Stimulated activated naive CD8-positive, alpha-beta T cell treated with anti-CD3 and anti-CD28 coated beads, Interleukin-15, Interleukin-2, amounts not matched to agents 100 ng/mL and 50 ng/mL, for 24 hours (primary cell): ENCODE data around the gene HIBADH.

Source experiments
- H3K27ac Mint-ChIP-seq: one replicate; pipeline ENCODE4 v1.8.0; 2021; ENCODE audit warnings: mild to moderate bottlenecking, mixed read lengths
- H3K27me3 Mint-ChIP-seq: one replicate; pipeline ENCODE4 v1.8.0; 2021; ENCODE audit warnings: mixed read lengths
- H3K36me3 Mint-ChIP-seq: one replicate; pipeline ENCODE4 v1.8.0; 2021; ENCODE audit warnings: low read depth, mixed read lengths
- H3K4me1 Mint-ChIP-seq: one replicate; pipeline ENCODE4 v1.8.0; 2021; ENCODE audit warnings: low read depth, mixed read lengths
- H3K4me3 Mint-ChIP-seq: one replicate; pipeline ENCODE4 v1.8.0; 2021; ENCODE audit warnings: mild to moderate bottlenecking, mixed read lengths
- H3K9me3 Mint-ChIP-seq: one replicate; pipeline ENCODE4 v1.8.0; 2021; ENCODE audit warnings: mixed read lengths

The HIBADH gene

DNA sequence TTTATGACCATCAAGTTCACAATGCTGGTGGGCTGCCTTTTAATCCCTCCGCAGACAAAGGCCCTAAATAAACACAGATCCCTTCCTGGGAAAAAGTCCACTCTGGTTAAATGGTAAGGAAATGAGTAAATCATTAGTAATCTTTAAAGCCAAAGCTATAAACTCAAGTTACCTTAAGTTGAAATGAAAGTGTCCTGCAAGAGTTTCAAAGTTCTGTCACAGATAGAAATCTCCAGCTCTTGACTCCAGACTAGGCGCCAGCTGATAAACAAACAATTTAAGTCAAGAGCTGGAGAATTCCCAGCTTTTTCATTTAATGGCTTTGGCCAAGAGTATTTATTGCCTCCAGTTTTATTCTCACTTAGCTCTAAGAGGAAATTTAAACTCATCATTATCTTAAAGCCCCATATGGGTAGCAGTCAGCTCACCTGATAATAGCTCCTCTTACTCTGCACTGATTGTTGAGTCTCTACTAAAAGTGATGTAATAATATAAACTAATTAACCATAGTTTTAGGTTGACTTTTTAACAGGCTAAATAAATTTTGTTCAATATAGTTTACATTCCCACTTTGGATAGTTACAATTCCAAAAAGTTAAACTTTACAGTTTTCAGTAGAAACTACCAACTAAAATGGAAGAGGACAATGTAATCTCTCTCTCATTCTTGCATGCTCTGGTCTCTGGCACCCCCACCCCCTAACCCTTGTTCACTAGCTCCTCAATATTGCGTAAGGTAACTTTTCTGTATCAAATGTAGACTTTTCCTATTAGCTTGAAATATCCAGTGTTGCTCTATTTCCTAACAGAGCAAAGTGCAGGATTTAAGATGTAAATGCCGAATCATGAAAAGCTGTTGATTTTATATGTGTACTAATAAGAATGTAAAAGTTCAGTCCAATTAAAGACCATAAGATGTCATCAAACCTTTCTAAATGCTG lies 56.1 kb downstream of the HIBADH start:
- no peak overlapping the region for H3K4me3 Mint-ChIP-seq
- no peaks in the 10 kb centered on the region for H3K4me1 Mint-ChIP-seq
- no peaks in the 10 kb centered on the region for H3K36me3 Mint-ChIP-seq
- no peaks in the 10 kb centered on the region for H3K27me3 Mint-ChIP-seq
- no peak overlapping the region for H3K27ac Mint-ChIP-seq
- H3K9me3 Mint-ChIP-seq, result no peaks in the 10 kb centered on the region

DNA sequence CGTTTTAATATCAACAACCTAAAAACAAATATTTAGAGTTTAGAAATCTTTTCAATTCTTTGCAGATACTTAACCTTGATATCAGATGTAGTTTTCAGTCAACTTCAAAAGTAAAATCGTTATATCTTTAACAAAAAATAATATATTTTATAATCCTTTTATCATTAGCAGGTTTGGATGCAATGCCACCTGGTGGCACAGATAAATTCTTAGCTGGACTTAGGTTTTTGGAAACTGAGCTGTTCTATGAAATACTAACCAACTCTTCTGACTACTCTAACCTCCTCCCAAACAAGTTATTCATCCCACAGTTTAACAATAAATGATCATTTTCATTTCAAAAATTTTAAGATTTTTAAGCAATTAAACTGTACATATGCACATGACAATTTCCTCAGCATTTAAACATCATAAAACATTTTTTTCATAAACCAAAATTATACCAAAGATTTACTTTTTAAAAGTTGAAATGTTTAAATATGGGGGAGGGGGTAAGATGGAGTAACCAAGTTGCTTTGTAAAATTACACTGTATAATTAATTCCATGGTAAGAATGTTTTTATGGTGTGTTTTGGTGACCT lies 56.9 kb downstream of the HIBADH start:
- H3K4me1 Mint-ChIP-seq, result no peaks in the 10 kb centered on the region
- no peaks in the 10 kb centered on the region for H3K27me3 Mint-ChIP-seq
- no peaks in the 10 kb centered on the region for H3K36me3 Mint-ChIP-seq
- no peak overlapping the region for H3K27ac Mint-ChIP-seq
- H3K4me3 Mint-ChIP-seq, result no peak overlapping the region
- no peaks in the 10 kb centered on the region for H3K9me3 Mint-ChIP-seq

DNA sequence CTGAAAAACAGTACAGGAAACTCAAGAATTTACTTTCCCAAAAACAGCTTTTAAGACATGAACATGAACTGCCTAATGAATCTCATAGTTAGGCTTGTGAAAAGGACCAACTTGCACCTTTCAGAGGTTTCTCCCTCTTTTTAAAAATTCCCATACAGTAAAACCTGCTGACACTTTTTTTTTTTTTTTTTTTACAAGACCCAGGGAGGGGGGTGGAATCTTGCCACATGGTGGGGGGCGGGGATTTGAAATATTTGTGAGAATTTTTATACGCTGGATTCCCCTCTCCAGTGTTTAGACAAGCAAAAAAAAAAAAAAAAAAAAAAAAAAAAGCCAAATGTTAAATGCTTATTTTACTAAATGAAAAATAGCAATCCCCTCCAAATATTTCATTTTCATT lies 57.4 kb downstream of the HIBADH start:
- no peak overlapping the region for H3K27ac Mint-ChIP-seq
- H3K36me3 Mint-ChIP-seq, result no peaks in the 10 kb centered on the region
- no peak overlapping the region for H3K4me3 Mint-ChIP-seq
- no peaks in the 10 kb centered on the region for H3K9me3 Mint-ChIP-seq
- no peaks in the 10 kb centered on the region for H3K27me3 Mint-ChIP-seq
- no peaks in the 10 kb centered on the region for H3K4me1 Mint-ChIP-seq

DNA sequence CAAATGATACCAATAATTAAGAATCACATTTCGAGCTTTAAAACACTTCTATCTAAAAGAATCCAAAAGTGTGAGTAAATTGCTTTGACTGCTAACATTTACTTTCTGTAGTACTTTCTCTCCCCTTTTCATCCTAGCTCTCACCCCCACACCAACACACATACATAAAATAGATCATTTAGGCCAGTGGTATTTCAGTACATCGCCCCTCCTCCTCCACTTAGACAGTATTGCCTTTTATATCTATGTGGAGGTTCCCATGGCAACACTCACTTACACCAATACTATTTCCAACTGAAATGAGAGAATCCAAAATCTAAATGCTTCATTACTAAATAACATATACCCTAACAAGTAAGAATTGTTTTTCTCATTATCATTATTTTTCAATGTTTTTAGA lies 58.9 kb downstream of the HIBADH start:
- Mint-ChIP-seq H3K4me3 (no peak overlapping the region), H3K27me3 (no peaks in the 10 kb centered on the region), H3K9me3 (no peaks in the 10 kb centered on the region), H3K36me3 (peaks cover 6% of the 10 kb centered on the region), H3K4me1 (no peaks in the 10 kb centered on the region), H3K27ac (no peak overlapping the region)

DNA sequence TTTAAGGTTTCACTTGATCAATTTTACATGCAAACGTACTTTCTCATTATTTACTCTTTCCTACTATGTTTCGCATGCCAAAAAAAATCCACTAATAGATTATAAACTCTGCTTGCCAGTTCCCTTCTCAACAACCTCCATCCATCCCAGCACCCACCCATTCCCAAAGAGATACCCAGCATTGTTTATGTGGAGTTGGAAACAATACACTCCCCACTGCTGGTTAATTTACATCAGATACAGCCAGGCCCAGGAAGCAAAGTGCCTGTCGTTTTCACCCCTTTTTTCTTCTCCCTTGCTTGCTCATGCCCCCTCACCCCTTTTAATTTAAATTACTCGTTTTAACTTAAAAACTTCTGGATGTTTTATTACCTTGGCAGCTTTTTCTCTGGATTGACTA lies 59.9 kb downstream of the HIBADH start:
- peaks cover 10% of the 10 kb centered on the region for H3K36me3 Mint-ChIP-seq
- H3K4me1 Mint-ChIP-seq, result no peaks in the 10 kb centered on the region
- no peaks in the 10 kb centered on the region for H3K27me3 Mint-ChIP-seq
- H3K4me3 Mint-ChIP-seq, result no peak overlapping the region
- no peak overlapping the region for H3K27ac Mint-ChIP-seq
- no peaks in the 10 kb centered on the region for H3K9me3 Mint-ChIP-seq

DNA sequence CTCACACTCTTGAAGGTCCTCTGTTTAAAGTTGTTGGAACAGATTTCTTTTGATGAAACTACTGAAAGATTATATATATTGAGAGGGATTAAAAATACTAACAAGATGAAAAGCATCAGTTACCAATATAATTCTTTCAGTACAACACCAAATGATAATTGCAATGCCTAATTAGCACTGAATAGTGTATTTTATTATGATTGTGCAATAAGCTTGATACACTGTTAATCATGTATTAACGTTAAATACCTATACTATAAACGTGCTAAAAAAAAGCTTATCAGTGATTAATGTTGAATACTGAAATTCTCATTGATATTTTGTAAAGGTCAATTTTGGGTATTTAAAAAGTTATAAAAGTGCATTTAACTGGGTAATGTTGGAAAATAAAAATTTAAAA lies 61.5 kb downstream of the HIBADH start:
- H3K27me3 Mint-ChIP-seq, result no peaks in the 10 kb centered on the region
- H3K9me3 Mint-ChIP-seq, result no peaks in the 10 kb centered on the region
- H3K27ac Mint-ChIP-seq, result no peak overlapping the region
- H3K4me1 Mint-ChIP-seq, result no peaks in the 10 kb centered on the region
- peaks cover 10% of the 10 kb centered on the region for H3K36me3 Mint-ChIP-seq
- H3K4me3 Mint-ChIP-seq, result no peak overlapping the region

DNA sequence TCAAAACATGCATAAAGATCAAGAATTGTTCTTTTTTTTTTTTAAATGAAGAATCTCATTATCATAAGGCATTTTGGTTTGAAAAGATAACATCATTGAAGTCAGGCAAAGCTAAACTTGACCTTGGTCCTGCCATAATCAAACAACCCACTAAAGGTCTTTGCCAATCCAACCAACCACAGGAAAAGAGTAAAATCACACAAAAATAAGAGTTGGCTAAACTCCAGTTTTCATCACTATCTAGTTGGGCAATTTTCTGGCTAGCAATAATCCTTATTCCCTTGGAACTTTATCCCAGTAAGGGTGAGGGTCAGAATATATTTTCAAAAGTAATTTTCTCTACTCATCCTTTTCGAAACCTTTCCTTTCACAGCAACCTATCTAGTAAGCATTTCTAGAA lies 62.4 kb downstream of the HIBADH start:
- peaks cover 10% of the 10 kb centered on the region for H3K36me3 Mint-ChIP-seq

DNA sequence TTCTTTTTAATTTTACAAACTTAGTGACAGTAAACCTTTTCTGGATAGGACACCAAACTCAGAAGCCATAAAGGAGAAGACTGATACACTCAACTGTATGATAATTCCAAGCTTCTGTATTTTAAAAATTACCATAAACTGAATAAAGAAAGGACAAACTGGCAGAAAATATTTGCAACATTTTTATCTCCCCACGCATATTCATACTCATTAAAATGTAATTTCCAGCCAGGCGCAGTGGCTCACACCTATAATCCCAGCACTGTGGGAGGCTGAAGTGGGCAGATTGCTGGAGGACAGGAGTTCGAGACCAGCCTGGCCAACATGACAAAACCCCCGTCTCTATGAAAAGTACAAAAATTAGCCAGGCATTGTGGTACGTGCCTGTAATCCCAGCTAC lies 67.7 kb downstream of the HIBADH start:
- H3K27ac Mint-ChIP-seq, result no peak overlapping the region
- no peaks in the 10 kb centered on the region for H3K27me3 Mint-ChIP-seq
- no peaks in the 10 kb centered on the region for H3K9me3 Mint-ChIP-seq
- H3K4me1 Mint-ChIP-seq, result no peaks in the 10 kb centered on the region
- H3K4me3 Mint-ChIP-seq, result no peak overlapping the region
- peaks cover 15% of the 10 kb centered on the region for H3K36me3 Mint-ChIP-seq

More for the DNA sequence above, 62.4 kb downstream of the HIBADH start:
- H3K9me3 Mint-ChIP-seq, result no peaks in the 10 kb centered on the region
- no peak overlapping the region for H3K27ac Mint-ChIP-seq
- no peak overlapping the region for H3K4me3 Mint-ChIP-seq
- no peaks in the 10 kb centered on the region for H3K27me3 Mint-ChIP-seq
- H3K4me1 Mint-ChIP-seq, result no peaks in the 10 kb centered on the region

DNA sequence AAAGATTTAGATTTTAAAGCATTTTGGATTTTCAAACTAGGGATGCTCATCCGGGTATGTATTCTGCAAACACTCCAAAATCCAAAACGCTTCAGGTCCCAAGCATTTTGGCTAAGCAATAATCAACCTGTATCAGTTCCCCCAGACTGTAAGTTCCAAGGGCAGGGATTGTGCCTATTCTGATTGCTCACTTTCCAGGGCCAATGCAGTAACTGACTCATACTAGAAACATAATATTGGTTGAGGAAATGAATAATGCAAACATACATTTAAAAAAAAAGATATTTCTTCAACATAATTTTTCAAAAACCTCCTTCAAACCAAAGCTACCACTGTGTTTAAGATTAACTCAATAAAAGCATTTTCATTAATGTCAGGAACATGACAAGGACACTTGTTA lies 69.5 kb downstream of the HIBADH start:
- Mint-ChIP-seq H3K36me3 (peaks cover 7% of the 10 kb centered on the region), H3K9me3 (no peaks in the 10 kb centered on the region), H3K27me3 (no peaks in the 10 kb centered on the region), H3K4me3 (no peak overlapping the region), H3K27ac (no peak overlapping the region), H3K4me1 (no peaks in the 10 kb centered on the region)

DNA sequence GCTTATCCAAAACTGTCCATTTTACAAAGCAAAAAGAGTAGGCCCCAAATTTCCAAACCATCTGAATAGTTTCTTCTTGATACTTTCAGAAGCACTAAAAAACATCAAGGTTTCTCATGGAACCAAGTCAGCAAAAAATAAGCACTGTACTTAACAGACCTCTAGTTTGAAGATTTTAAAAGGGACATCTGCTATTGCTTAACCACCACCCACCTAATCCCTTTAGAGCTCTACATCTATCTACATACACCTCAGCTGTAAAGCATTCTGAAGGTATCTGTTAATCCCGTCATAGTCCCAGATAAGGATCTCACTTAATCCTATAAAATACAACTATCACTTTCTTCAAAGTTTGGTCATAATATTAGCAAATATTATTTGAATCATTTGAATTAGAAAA lies 72.3 kb downstream of the HIBADH start:
- H3K9me3 Mint-ChIP-seq, result no peaks in the 10 kb centered on the region
- H3K4me3 Mint-ChIP-seq, result no peak overlapping the region
- H3K27ac Mint-ChIP-seq, result no peak overlapping the region
- no peaks in the 10 kb centered on the region for H3K27me3 Mint-ChIP-seq
- peaks cover 10% of the 10 kb centered on the region for H3K4me1 Mint-ChIP-seq
- peaks cover 11% of the 10 kb centered on the region for H3K36me3 Mint-ChIP-seq

DNA sequence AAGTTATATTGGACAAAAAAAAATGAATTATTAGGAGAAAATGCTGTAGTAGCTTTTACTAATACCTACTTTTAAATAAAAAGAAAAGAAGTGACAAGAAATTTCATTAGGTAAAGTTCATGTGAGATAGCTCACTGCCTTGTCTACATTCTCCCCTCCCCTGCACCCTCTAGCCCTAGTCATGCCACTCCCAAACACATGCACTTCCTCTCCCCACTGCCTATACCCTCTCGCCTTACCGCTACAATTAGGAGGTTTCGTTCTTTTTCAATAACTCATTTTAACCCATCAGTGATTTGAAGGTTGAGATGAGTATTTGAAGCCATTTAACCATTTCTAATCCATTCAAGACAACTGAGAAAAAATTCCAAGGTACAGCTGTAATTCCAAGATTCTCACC lies 75.3 kb downstream of the HIBADH start:
- no peaks in the 10 kb centered on the region for H3K27me3 Mint-ChIP-seq
- no peaks in the 10 kb centered on the region for H3K9me3 Mint-ChIP-seq
- H3K36me3 Mint-ChIP-seq, result peaks cover 11% of the 10 kb centered on the region
- no peak overlapping the region for H3K27ac Mint-ChIP-seq
- H3K4me3 Mint-ChIP-seq, result no peak overlapping the region
- peaks cover 10% of the 10 kb centered on the region for H3K4me1 Mint-ChIP-seq

DNA sequence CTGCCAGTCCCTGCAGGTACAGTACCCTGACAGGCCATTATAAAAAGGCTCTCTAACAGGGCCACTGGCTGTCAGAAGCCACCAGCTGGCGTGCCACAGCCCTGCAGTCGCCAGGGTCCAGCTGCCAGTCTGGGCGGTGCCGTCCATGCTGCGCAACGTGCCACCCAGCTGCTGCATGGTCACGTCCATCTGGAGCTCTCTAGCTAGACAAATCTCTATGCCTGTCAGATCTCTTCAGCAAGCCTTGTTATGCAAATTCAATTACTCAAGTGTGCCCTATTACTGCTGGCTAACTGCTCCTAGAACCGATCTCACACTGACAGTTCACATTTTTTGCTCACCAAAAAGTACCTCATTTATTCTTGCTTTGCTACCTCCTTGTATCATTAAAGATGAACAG lies 75.9 kb downstream of the HIBADH start:
- Mint-ChIP-seq H3K36me3 (peaks cover 6% of the 10 kb centered on the region), H3K27ac (no peak overlapping the region), H3K4me3 (no peak overlapping the region), H3K27me3 (no peaks in the 10 kb centered on the region), H3K4me1 (peaks cover 10% of the 10 kb centered on the region), H3K9me3 (no peaks in the 10 kb centered on the region)

DNA sequence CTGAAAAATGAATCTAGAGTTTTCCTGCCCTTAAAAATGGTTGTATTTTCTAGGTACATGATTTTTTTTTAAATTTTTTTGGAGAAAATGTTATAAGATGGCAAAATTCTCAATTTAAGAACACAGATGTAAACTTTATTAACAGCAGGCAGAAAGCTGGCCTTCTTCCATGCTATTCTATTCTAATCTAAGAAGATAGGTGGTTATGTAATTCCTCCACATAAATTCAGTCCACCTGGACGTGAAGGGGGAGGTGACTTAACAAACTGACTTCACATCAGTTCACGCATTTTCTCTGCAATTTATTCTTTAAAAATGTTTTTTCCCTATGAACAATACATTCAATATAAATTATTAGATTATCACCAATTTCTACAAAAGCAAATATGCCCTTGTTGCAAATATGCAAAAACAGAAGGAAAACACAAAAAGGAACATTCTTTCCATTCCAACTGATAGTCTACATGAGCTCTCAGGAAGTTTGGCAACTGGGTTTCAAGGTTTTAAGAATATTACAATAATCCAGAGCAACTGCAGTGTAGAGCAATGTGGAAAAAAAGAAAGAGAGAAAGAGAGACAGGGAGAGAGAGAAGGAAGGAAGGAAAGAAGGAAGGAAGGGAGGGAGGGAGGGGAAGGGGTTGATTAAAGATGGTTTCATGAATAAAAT lies 76.8 kb downstream of the HIBADH start:
- H3K27me3 Mint-ChIP-seq, result no peaks in the 10 kb centered on the region
- H3K27ac Mint-ChIP-seq, result no peak overlapping the region
- H3K4me1 Mint-ChIP-seq, result peaks cover 10% of the 10 kb centered on the region
- no peak overlapping the region for H3K4me3 Mint-ChIP-seq
- H3K9me3 Mint-ChIP-seq, result no peaks in the 10 kb centered on the region
- H3K36me3 Mint-ChIP-seq, result peaks cover 3% of the 10 kb centered on the region

DNA sequence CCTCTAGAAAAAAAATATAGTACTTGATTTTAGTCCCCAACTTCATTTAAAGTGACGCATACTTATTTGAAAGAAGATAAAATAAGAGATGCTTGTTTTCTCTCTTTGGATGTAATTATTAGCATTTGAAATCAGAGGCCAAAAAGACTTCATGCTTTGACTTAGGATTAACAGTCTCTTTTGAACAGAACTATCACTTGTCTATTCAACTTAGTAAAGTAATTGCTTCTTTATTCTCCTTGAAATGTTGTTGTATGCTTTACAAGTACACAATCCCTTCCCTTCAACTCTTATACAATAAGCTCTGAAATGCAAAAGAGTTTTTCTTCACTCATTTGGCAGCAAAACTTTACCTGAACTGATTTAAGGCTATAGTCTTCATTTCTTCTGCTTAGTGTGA lies 80.8 kb downstream of the HIBADH start:
- Mint-ChIP-seq H3K9me3 (no peaks in the 10 kb centered on the region), H3K27me3 (no peaks in the 10 kb centered on the region), H3K36me3 (no peaks in the 10 kb centered on the region), H3K27ac (no peak overlapping the region), H3K4me1 (peaks cover 3% of the 10 kb centered on the region), H3K4me3 (no peak overlapping the region)

DNA sequence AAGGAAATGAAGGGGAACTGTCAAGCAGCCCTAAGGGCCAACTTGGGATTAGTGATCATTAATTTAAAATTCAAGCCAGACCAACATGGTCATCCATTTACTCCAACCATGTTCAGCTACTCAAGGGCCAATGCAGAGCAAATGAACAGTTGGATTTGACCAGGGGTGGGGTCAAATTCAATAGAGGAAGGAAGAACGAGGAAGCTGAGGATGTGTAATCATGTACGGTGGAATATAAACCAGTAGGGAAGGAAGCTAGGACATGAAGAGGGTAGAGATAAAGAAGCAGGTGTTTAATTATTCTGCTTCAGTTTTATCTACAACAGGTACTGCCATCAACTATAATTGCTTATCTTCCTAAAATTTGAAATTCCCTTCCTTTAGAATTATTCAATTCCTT lies 81.6 kb downstream of the HIBADH start:
- no peak overlapping the region for H3K27ac Mint-ChIP-seq
- no peaks in the 10 kb centered on the region for H3K9me3 Mint-ChIP-seq
- no peaks in the 10 kb centered on the region for H3K4me1 Mint-ChIP-seq
- H3K4me3 Mint-ChIP-seq, result no peak overlapping the region
- H3K27me3 Mint-ChIP-seq, result no peaks in the 10 kb centered on the region
- no peaks in the 10 kb centered on the region for H3K36me3 Mint-ChIP-seq
